Activated CD4-positive, CD25-positive, alpha-beta regulatory T cell treated with anti-CD3 and anti-CD28 coated beads, Interleukin-2, amount 50 U/mL, for 72 hours (primary cell): Measurements from ENCODE around the gene ZNF222.

Source experiments
- DNase-seq: peaks from one replicate; pipeline ENCODE4 v3.0.0; 2021

ZNF222 gene

DNA sequence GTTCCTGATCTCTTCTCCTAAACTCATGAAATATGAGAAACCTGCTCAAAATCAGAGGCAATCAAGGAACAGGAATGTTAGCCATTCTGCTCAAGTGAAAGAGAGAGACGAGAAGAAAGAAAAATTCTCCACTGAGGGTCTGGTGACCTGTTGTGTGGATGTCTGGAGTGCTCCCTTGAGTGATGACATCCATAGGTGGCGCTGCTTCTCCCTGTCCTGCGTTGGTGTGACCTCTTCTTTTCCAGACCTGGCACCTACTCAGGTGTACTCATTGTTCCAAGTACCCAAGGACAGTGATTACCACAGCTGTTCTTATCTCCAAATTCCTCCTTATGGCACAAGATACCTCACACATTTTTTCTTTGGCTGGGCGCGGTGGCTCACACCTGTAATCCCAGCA lies 30.7 kb downstream of the ZNF222 start:
- no peak for DNase-seq

DNA sequence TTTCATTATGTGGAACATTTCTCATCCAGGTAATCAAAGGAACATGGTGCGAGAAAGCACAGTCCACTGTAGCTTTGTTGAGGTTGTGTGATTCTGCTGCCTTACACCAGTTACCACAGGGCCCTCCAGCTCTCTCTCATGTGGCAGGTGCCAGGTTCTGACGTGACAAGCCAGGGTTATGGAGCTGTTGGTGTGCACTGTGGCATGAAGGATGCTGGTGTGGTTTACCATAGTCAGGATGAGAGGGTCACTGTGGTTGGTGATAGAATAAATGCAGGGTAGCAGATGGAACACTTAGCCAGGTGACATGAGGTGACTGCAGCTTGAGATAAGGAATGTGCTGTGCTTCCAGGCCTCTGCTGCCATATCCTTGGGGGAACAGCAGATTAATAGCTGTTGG lies 34.0 kb downstream of the ZNF222 start:
- DNase-seq = no peak

DNA sequence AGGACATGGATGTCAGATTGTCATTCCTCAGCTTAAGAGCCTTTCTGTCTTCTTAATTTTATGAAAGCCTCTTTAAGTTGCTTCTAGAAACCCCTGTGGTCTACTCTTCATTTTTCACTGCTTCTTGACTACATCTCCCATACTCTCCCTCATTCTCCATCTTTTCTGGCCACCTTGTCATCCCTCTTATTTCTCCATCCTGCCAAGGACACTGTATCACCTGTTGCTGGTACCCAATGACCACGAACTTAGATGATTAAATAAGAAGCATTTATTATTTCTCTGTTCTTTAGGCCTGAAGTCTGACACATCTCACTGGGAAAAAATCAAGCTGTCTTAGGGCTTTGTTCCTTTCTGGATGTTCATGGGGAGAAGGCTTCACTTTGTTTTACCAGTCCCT lies 35.9 kb downstream of the ZNF222 start:
- DNase-seq = no peak

DNA sequence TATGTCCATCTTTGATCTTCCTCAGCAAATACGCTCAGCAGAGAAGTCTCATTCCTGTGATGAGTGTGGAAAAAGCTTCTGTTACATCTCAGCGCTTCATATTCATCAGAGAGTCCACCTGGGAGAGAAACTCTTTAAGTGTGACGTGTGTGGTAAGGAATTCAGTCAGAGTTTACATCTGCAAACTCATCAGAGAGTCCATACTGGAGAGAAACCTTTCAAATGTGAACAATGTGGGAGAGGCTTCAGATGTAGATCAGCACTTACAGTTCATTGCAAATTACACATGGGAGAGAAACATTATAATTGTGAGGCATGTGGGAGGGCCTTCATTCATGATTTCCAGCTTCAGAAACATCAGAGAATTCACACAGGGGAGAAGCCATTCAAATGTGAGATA lies 41.1 kb downstream of the ZNF222 start:
- DNase-seq = no peak

DNA sequence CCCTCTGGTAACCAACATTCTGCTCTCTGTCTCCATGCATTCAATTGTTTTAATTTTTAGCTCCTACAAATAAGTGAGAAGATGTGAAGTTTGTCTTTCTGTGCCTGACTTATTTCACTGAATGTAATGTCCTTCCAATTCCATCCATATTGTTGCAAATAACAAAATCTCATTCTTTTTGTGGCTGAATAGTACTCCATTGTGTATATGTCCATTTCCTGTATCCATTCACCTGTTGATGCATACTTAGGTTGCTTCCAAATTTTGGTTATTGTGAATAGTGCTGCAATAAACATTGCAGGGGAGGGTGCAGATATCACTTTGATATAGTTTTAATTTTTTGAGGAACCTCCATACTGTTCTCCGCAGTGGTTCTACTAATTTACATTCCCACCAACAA lies 44.2 kb downstream of the ZNF222 start:
- DNase-seq = no peak

DNA sequence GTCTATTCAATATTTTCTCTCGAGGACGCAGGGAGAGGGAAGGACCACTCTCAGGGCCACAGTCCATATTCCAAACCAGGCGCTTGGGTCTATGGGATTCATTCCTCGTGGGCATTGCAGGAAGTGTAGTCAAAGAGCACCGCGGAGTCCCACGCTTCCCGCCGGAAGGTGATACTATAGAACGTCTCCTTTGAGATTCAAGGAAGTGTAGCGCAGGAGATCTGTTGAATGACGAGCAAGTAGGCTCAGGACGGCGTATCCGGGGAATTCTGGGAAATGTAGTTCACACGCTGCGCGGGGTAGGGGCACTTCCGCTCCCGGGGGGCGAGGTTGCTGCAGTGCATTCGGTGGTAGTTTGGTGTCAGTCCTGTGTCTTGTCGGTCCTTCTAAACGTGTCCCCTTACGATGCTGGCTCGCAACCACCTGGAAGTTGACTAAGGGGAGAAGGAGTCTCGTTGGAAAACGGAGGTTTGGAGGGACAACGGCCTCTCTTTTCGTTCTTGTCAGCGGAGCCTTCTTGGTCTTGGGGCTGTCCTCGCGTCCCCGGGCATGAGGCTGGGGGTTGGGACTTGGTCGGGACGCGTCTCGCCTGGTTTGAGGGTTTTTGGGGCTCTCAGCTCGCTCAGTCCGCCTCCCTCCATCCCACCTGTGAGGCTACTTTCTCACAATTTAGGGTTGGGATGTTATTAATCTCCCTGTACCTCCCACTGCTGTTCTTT lies 46.8 kb downstream of the ZNF222 start, which contains the start of gene ZNF284:
Gene ZNF284, plus strand, starts transcription at position 336 of the 719 bp plus-strand sequence. CDS start 4,231 bp downstream, outside the sequence.
- peak; percentile 72 for DNase-seq

DNA sequence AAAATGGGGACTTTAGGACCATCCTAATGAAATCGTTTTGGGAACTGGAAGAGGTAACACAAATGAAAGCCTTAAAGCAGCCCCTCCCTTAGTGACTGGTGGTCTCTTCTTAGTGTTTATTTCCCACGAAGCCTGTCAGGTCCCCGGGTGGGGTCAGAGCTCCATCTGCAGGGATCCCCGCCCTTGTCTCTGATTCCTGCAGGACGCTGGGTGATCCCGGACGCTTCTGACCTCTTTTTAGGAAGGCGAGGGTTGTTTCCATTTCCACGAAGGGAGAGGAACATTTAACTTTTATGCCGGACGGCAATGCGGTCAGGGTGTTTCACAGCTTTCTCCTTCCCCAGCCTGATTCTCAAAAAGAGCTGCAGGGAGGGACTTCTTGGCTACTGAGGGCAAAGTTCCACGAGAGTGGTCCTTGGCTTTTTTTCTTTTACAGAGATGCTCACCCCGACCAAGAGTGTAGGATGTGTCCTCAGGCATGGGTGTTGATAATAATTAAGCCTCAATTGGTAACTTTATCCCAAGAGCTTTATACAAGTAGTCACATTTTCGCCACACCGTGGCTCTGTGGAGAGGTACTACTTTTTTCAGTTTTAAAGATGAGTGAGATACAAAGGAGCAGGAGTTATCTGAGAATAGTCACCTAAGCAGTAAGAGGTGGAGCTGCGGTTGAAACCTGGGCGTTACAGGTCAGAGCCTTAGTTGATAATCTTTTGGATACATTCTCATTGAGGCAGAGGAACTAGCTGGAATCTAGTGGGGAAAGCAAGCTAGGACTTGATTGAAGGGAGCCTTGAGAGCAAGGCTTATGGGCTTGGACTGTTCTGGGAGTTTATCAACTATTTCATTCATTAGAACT lies 47.6 kb downstream of the ZNF222 start:
- DNase-seq = no peak

DNA sequence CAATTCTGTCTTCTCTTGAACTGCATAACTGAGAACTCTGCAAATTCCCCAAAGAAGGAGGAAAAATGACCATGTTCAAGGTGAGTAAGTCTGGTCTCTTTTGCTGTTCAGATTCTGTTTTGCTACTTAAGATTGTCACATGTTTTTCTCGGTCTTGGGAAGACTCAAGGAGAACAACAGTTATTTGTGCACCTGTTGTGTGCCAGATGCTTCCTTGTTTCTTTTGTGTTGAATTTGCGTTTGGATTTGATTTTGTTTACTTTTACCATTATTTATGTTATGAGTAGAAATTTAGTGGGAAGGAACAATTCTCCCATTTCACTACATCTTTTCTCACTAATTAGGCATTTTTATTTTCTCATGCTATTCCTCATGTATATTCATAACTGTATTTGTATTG lies 51.1 kb downstream of the ZNF222 start:
- no peak for DNase-seq
